Measurements from ENCODE around the gene BNIPL.

The BNIPL gene

DNA sequence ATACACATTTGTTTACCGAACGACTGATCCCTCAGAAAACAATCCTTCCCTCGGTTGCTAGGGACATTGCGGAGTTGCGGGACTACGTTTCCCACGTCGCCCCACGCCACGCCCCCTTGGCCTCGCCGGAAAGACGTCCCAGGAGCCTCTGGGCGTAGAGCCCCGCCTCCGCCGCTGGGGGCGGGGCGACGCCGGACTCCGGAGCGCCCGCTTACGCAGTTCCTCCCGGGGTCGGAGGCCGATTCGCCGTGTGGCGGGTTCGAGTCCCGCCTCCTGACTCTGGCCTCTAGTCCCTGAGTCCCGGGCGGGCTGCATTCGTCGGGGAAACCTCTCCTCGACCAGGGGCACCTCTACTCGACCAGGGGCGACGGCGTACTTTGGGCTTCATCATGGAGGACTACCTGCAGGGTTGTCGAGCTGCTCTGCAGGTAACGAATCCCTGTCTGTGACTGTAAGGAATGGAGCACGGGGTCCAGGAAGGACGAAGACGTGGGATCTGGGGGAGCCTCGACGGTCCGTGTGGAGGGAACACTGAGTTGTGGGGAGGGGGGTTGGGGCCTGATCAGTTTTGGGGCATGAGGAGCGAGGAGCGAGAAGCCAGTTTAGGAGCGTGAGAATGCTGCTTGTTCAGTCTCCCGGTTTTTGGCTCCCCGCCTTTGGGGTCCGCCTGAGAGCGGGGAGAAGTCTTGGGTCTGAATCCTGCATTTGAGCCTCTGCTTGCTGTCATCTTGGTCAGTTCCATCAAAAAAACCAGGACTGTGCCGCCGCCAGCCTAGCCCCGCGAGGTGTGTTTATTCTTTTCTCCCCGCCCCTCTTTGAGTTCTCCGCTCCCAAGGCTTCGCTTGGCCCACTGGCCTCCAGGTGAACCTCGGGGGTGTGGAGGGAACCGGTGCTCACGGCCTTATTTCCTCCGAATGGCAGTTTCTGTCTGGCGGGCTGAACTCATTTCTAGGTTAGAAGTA is 27.9 kb upstream of the BNIPL start, which contains the start of gene PRUNE1:
Gene PRUNE1 (plus strand): TSS at position 206 of the 962 bp plus-strand sequence. CDS start 184 bp downstream, at position 390.
- peaks cover 0 to 5% (median 0%) of the 10 kb centered on the region in 5 donors for H3K36me3 ChIP-seq (ENCODE audit: control insufficient read depth in 5 of 5, insufficient read depth in 5 of 5, low read length in 5 of 5)
- H3K27me3 ChIP-seq (ENCODE audit: control insufficient read depth in 5 of 5, insufficient read depth in 4 of 5, low read length in 5 of 5): no peaks in the 10 kb centered on the region
- peaks cover 7 to 67% (median 64%) of the 10 kb centered on the region in 5 donors for H3K4me1 ChIP-seq (ENCODE audit: control insufficient read depth in 5 of 5, insufficient read depth in 5 of 5, low read length in 5 of 5)
- peak within 1 kb of the TSS; percentile 61 to 95 (median 89) for H3K9ac ChIP-seq (ENCODE audit: low read length in 5 of 5)
- peak within 1 kb of the TSS; percentile 78 to 100 (median 99) for H3K4me3 ChIP-seq (ENCODE audit: low read depth in 1 of 5, low read length in 5 of 5)
- H3K27ac ChIP-seq (ENCODE audit: low read depth, low read length): peak within 1 kb of the TSS; percentile 95
- H3K9me3 ChIP-seq (ENCODE audit: control insufficient read depth in 5 of 5, low read length in 5 of 5): no peaks in the 10 kb centered on the region

DNA sequence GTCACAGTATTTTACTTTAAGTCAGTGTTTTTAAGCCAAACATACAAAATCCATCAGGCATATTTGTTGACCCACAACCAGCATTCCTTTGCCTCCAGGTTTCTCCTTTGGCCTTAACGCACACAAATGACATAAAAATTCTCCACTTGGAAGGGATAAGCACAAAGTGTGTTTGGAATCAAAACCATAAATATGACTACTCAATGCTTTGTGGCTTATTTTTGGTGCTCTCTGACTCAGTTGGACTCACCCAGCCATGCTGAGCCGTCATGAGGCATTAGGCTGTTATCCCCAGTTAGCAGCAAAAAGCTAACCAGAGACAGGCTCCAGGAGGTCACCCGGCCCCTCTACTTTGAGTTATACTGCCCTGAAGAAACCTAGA is 27.2 kb upstream of the BNIPL start:
- Histone ChIP-seq H3K4me1 (ENCODE audit: control insufficient read depth in 5 of 5, insufficient read depth in 5 of 5, low read length in 5 of 5) (peaks cover 7 to 62% (median 57%) of the 10 kb centered on the region in 5 donors), H3K27ac (ENCODE audit: low read depth, low read length) (peak overlapping the region; percentile 95), H3K9me3 (ENCODE audit: control insufficient read depth in 5 of 5, low read length in 5 of 5) (no peaks in the 10 kb centered on the region), H3K27me3 (ENCODE audit: control insufficient read depth in 5 of 5, insufficient read depth in 4 of 5, low read length in 5 of 5) (no peaks in the 10 kb centered on the region), H3K4me3 (ENCODE audit: low read depth in 1 of 5, low read length in 5 of 5) (peak overlapping the region; percentile 78 to 100 (median 99)), H3K36me3 (ENCODE audit: control insufficient read depth in 5 of 5, insufficient read depth in 5 of 5, low read length in 5 of 5) (peaks cover 0 to 5% (median 0%) of the 10 kb centered on the region in 5 donors), H3K9ac (ENCODE audit: low read length in 5 of 5) (peak overlapping the region; percentile 61 to 95 (median 89))

DNA sequence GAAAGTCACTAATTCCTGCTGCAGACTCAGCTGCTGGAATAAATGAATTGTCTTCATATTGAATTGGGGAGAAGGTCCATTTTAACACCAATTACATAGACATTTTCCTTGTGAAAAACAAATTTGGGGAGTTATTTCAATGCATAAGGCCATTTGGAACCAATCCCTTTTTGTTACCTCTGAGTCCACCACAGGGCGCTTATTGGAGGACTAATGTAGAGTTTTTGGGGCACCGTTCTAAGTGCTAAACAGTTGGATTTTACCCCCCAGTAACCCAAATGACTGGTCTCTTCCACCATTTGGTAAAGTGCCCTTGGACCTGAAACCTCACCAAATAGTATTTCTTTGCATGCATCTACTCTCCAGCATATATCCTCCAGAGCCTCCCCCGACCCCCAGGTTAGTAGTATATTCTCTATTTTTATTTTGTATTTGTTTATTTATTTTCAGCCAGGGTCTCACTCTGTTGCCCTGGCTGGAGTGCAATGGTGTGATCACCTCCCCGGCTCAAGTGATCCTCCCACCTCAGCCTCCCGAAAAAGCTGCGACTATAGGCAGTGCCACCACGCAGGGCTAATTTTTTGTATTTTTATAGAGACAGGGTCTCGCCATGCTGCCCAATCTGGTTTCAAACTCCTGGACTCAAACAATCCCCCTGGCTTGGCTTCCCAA is 26.6 kb upstream of the BNIPL start:
- peak overlapping the region in 2 of 5 donors; percentile 93 to 99 for H3K4me3 ChIP-seq (ENCODE audit: low read depth in 1 of 5, low read length in 5 of 5)

DNA sequence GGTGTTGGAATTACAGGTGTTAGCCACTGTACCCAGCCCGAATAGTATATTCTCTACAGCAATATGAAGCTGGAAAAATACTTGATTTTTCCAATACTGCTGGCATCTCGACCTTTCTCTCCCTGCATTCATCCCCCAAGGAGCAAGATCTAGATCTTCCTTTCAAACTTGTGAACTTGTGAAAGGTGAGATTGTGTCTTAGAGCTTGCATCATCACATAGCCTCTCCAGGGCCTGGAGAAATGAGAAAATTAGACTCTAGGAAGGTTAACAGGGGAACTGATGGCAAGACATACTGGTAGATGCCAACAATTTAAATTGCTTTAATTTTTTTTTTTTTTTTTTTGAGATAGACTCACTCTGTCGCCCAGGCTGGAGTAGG is 26.1 kb upstream of the BNIPL start:
- Histone ChIP-seq H3K27me3 (ENCODE audit: control insufficient read depth in 5 of 5, insufficient read depth in 4 of 5, low read length in 5 of 5) (no peaks in the 10 kb centered on the region), H3K27ac (ENCODE audit: low read depth, low read length) (no peak overlapping the region), H3K4me3 (ENCODE audit: low read depth in 1 of 5, low read length in 5 of 5) (no peak overlapping the region), H3K9me3 (ENCODE audit: control insufficient read depth in 5 of 5, low read length in 5 of 5) (no peaks in the 10 kb centered on the region), H3K36me3 (ENCODE audit: control insufficient read depth in 5 of 5, insufficient read depth in 5 of 5, low read length in 5 of 5) (peaks cover 0 to 5% (median 0%) of the 10 kb centered on the region in 5 donors), H3K9ac (ENCODE audit: low read length in 5 of 5) (no peak overlapping the region), H3K4me1 (ENCODE audit: control insufficient read depth in 5 of 5, insufficient read depth in 5 of 5, low read length in 5 of 5) (peaks cover 7 to 53% (median 47%) of the 10 kb centered on the region in 5 donors)

More for the DNA sequence above, 26.6 kb upstream of the BNIPL start:
- H3K4me1 ChIP-seq (ENCODE audit: control insufficient read depth in 5 of 5, insufficient read depth in 5 of 5, low read length in 5 of 5): peaks cover 7 to 57% (median 52%) of the 10 kb centered on the region in 5 donors
- no peaks in the 10 kb centered on the region for H3K9me3 ChIP-seq (ENCODE audit: control insufficient read depth in 5 of 5, low read length in 5 of 5)
- H3K27ac ChIP-seq (ENCODE audit: low read depth, low read length): peak overlapping the region; percentile 95
- H3K36me3 ChIP-seq (ENCODE audit: control insufficient read depth in 5 of 5, insufficient read depth in 5 of 5, low read length in 5 of 5): peaks cover 0 to 5% (median 0%) of the 10 kb centered on the region in 5 donors
- H3K9ac ChIP-seq (ENCODE audit: low read length in 5 of 5): peak overlapping the region in 1 of 5 donors; percentile 13
- H3K27me3 ChIP-seq (ENCODE audit: control insufficient read depth in 5 of 5, insufficient read depth in 4 of 5, low read length in 5 of 5): no peaks in the 10 kb centered on the region

DNA sequence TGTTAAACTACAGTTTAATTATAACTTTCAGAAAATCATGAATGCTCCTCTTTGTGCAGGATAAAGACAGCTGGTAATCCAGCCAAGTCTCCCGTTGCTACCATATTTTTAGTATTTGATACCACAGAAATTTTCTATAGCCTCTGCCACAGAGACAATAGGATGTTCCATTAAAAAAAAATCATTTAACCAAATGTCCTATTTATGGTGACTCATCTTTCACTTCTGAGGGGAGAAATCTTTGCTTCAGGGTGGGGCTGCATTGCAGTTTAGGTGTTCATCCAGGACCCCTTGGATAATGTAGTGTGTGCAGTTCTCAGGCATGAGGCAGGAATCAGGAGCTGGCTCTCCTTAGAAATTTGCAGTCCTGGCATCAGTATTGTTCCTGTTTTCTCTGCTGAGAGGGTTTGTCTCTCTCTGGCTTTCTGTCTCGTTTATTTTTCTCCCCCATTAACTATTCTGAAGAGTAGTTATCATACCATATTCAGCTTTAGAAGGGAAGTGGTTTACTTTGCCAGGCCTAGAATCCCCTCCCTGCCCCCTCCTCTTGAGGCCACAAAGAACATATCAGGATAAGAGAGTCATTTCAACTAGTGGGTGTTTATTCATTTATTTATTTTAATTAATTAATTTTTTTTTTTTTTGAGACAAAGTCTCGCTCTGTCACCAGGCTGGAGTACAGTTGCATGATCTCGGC is 25.1 kb upstream of the BNIPL start:
- Histone ChIP-seq H3K9ac (ENCODE audit: low read length in 5 of 5) (peak overlapping the region in 1 of 5 donors; percentile 7), H3K36me3 (ENCODE audit: control insufficient read depth in 5 of 5, insufficient read depth in 5 of 5, low read length in 5 of 5) (peaks cover 0 to 5% (median 0%) of the 10 kb centered on the region in 5 donors), H3K4me3 (ENCODE audit: low read depth in 1 of 5, low read length in 5 of 5) (no peak overlapping the region), H3K27me3 (ENCODE audit: control insufficient read depth in 5 of 5, insufficient read depth in 4 of 5, low read length in 5 of 5) (no peaks in the 10 kb centered on the region), H3K4me1 (ENCODE audit: control insufficient read depth in 5 of 5, insufficient read depth in 5 of 5, low read length in 5 of 5) (peaks cover 7 to 44% (median 37%) of the 10 kb centered on the region in 5 donors), H3K9me3 (ENCODE audit: control insufficient read depth in 5 of 5, low read length in 5 of 5) (no peaks in the 10 kb centered on the region), H3K27ac (ENCODE audit: low read depth, low read length) (no peak overlapping the region)

DNA sequence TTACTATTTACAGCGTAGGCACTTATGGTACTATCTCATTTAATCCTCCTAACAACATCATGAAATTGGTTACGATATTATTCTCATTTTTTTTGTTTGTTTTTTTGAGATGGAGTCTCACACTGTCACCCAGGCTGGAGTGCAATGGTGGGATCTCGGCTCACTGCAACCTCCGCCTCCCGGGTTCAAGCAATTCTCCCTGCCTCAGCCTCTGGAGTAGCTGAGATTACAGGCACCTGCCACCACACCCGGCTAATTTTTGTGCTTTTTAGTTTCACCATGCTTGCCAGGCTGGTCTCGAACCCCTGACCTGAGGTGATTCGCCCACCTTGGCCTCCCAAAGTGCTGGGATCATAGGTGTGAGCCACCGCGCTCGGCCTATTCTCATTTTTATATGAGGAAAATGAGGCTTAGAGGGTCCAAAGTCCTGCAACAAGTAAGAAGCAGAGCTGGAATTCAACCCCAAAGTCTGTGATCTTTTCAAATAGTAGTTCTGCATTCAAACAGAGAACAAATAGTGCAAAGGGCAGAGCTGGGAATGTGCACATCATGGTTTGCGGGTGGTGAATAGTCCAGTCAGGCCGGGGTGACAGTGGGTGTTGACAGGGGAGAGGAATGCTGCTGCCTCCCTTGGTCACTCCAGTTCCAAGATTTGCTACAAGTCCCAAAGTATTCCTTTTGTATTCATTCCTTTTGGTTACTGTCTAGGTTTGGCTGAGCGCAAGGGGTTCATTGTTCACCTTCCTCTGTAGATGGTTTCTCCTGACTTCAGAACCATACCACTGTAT is 23.5 kb upstream of the BNIPL start:
- no peaks in the 10 kb centered on the region for H3K27me3 ChIP-seq (ENCODE audit: control insufficient read depth in 5 of 5, insufficient read depth in 4 of 5, low read length in 5 of 5)
- H3K4me3 ChIP-seq (ENCODE audit: low read depth in 1 of 5, low read length in 5 of 5): no peak overlapping the region
- no peak overlapping the region for H3K9ac ChIP-seq (ENCODE audit: low read length in 5 of 5)
- no peaks in the 10 kb centered on the region for H3K9me3 ChIP-seq (ENCODE audit: control insufficient read depth in 5 of 5, low read length in 5 of 5)
- H3K27ac ChIP-seq (ENCODE audit: low read depth, low read length): no peak overlapping the region
- peaks cover 4 to 28% (median 25%) of the 10 kb centered on the region in 5 donors for H3K4me1 ChIP-seq (ENCODE audit: control insufficient read depth in 5 of 5, insufficient read depth in 5 of 5, low read length in 5 of 5)
- peaks cover under 1 to 7% (median 3%) of the 10 kb centered on the region in 5 donors for H3K36me3 ChIP-seq (ENCODE audit: control insufficient read depth in 5 of 5, insufficient read depth in 5 of 5, low read length in 5 of 5)

DNA sequence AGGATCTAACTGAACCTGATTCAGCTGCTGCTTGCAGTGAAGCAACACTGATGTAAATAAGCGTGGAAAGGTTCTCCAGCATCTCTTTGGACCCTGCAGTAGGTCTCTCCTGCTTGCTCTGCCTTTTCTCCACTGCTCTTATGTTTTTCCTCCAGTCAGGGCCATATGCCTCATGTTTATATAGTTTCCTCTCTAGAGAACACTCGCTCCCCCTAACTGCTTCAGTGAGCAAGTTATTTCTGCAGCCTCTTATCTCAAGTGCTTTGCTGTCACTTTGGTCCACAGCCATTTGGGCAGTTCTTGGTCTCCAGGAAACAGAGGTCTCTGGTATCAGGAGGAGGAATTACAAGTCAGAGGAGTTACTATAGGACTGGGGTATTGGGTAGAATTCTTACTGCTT is 22.9 kb upstream of the BNIPL start:
- Histone ChIP-seq H3K4me1 (ENCODE audit: control insufficient read depth in 5 of 5, insufficient read depth in 5 of 5, low read length in 5 of 5) (peaks cover 0 to 25% (median 23%) of the 10 kb centered on the region in 5 donors), H3K36me3 (ENCODE audit: control insufficient read depth in 5 of 5, insufficient read depth in 5 of 5, low read length in 5 of 5) (peaks cover 5 to 11% (median 10%) of the 10 kb centered on the region in 5 donors), H3K9ac (ENCODE audit: low read length in 5 of 5) (no peak overlapping the region), H3K27ac (ENCODE audit: low read depth, low read length) (no peak overlapping the region), H3K4me3 (ENCODE audit: low read depth in 1 of 5, low read length in 5 of 5) (no peak overlapping the region), H3K27me3 (ENCODE audit: control insufficient read depth in 5 of 5, insufficient read depth in 4 of 5, low read length in 5 of 5) (no peaks in the 10 kb centered on the region), H3K9me3 (ENCODE audit: control insufficient read depth in 5 of 5, low read length in 5 of 5) (no peaks in the 10 kb centered on the region)

DNA sequence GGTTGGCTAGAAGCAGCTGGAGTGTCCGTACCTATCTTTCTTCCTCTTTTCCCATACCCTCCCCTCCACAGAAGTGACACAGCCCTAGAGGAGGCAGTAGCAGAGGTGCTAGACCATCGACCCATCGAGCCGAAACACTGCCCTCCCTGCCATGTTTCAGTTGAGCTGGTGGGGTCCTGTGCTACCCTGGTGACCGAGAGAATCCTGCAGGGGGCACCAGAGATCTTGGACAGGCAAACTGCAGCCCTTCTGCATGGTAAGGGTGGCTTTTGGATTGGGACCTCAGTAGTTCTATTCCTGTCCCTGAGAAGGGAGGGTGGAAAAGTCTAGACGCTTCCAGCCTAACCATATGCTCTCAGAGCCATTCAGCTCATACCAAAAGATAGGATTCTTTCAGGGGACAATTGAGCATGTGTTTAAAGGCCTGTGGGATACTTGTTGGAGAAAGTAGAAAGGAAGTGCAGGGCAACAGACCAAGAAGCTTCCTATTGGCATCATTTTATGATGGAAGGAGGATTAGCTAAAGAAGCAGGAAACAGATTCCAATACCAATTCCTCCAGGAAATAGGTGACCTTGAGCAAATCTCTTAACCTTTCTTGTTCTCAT is 11.7 kb upstream of the BNIPL start:
- Histone ChIP-seq H3K36me3 (ENCODE audit: control insufficient read depth in 5 of 5, insufficient read depth in 5 of 5, low read length in 5 of 5) (peaks cover 6 to 38% (median 23%) of the 10 kb centered on the region in 5 donors), H3K4me3 (ENCODE audit: low read depth in 1 of 5, low read length in 5 of 5) (no peak overlapping the region), H3K27me3 (ENCODE audit: control insufficient read depth in 5 of 5, insufficient read depth in 4 of 5, low read length in 5 of 5) (no peaks in the 10 kb centered on the region), H3K27ac (ENCODE audit: low read depth, low read length) (no peak overlapping the region), H3K9ac (ENCODE audit: low read length in 5 of 5) (no peak overlapping the region), H3K9me3 (ENCODE audit: control insufficient read depth in 5 of 5, low read length in 5 of 5) (no peaks in the 10 kb centered on the region), H3K4me1 (ENCODE audit: control insufficient read depth in 5 of 5, insufficient read depth in 5 of 5, low read length in 5 of 5) (peaks cover 0 to 7% (median 3%) of the 10 kb centered on the region in 5 donors)

DNA sequence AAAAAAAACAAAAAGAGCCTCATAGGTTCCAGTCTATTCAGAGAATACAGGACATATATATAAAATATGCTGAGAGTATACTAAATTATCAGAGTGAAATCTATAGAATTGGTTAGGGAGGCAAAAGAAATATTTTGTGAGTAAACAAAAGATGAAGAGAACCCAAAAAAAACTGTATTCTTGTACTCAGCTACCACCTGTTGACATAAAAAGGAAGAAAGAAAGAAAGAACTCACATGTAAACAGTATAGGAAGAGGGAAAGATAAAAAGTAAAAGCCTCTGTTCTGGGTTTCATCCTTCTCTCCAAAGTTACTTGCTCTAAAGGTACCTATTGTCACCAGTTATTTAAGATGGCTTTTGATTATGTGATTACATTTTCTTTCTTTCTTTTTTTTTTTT is 9.9 kb upstream of the BNIPL start:
- Histone ChIP-seq H3K4me3 (ENCODE audit: low read depth in 1 of 5, low read length in 5 of 5) (no peak overlapping the region), H3K9ac (ENCODE audit: low read length in 5 of 5) (no peak overlapping the region), H3K27ac (ENCODE audit: low read depth, low read length) (no peak overlapping the region), H3K9me3 (ENCODE audit: control insufficient read depth in 5 of 5, low read length in 5 of 5) (no peaks in the 10 kb centered on the region), H3K27me3 (ENCODE audit: control insufficient read depth in 5 of 5, insufficient read depth in 4 of 5, low read length in 5 of 5) (no peaks in the 10 kb centered on the region), H3K4me1 (ENCODE audit: control insufficient read depth in 5 of 5, insufficient read depth in 5 of 5, low read length in 5 of 5) (peaks cover 0 to 7% (median 3%) of the 10 kb centered on the region in 5 donors), H3K36me3 (ENCODE audit: control insufficient read depth in 5 of 5, insufficient read depth in 5 of 5, low read length in 5 of 5) (peaks cover 10 to 56% (median 41%) of the 10 kb centered on the region in 5 donors)
